ACHN (cell line): ENCODE data around the gene DZANK1.
"Not testable (repeated sequence)": the region's sequence is repeated elsewhere in the genome, so short reads cannot be mapped to it uniquely, and the experiment has no call there.

Source experiments
- DNase-seq: peaks from one replicate; pipeline ENCODE4 v3.0.0-alpha.2; 2015
- in situ Hi-C: cut with HindIII; loops from 2 replicates; pipeline ENCODE4 v1.10.0; 2017; ENCODE audit warnings: low sequenced_read_pairs, low pct_ligation_motif_present, low pct_unique_long_range_greater_than_20kb

Gene DZANK1

DNA sequence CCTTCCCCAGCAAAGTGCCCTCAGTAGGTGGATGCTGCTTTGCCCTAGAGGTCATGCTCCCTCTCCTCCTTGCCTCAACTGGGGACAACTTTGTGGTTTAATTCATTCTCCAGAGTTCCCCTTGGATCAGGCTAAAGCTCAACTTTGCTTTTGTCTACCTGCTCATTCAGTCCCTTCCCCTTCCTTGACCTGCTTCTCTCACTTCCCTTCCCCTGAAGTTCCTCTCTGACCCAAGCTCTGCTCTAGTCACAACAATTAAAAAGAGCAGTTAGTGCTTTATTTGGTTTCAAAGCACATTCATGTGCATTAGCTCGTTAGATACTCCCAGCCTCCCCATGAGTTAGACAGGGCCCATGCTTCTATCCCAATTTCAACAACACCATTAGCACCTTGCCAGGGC, 71.3 kb downstream of the DZANK1 start:
- in situ Hi-C loops, result no loop called here
- DNase-seq, result no peak

DNA sequence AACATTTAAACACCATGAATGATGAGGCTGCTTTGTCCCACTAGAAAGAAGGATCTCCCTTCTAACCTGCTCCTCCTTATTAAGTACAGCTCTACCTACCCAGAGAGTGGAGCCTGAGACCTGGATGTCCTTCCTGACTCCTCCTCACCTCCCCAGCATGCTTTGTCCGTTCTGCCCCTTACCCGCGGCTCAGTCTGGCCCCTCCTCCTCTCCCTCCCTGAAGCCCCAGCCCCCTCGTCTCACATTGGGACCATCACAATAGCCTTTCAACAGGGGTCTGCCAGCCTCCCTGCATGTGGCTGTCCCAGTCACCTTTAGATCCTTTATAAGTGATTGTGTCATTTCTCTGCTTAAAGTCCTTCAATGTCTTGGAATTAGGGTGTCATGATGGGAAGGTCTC, 72.5 kb downstream of the DZANK1 start:
- no peak for DNase-seq
- in situ Hi-C loops, result no loop called here

DNA sequence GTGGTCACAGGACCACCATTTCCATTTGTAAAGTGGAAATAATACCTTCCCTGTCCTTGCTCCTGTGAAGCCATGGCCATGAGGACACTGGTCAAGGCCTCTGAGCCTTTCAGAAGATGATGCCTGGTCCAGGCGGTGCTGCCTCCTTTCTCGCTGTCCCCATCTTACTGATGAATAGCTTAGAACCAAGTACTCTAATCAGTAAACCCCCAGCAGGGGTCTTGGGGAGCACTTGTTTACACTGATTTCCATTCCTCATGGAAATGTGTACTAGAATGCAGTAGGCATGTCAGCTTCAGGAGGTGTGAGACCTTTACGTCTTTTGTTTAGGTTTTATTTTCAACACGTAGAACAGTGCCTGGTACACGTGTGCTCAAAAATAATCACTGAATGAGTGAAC, 75.1 kb downstream of the DZANK1 start:
- DNase-seq, result no peak
- in situ Hi-C loops, result no loop called here

GRCh38 chr20:18390201-18390600, 76.6 kb downstream of the DZANK1 start:
- in situ Hi-C loops, result no loop called here
- no peak for DNase-seq

- DNase-seq, result peak; percentile 35
- in situ Hi-C loops, result no loop called here
Observed at GRCh38 chr20:18388860-18389259, 78.0 kb downstream of the DZANK1 start.

DNA sequence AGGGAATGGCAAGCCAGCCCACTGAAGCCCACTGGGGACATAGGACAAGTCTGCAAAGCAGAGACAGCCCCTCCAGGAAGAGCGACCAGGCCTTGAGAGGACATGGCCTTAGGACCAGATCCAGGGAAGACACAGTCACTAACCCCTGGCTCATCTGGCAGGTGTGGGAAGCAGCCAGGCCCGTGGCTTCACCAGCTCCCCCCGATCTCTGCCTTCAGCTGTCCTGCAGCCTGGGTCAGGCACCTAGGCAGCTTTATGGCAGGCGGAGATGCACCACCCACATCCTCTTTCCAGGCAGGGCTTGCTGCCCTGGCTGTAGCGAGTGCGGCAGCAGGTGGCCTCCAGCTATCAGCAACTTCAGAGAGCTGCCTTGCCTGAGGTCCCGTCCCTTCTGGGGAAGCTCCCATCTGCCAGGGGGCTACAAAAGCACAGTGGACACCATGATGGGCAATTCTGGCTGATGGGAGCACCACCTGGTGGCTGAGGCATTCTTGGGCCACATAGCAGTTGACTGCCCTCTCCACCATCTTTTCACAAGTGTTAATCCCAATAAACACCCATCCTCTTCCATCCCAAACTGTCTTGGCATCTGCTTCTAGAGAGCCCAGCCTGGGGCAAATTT, 85.8 kb downstream of the DZANK1 start:
- DNase-seq, result no peak
- in situ Hi-C loops, result no loop called here

GRCh38 chr20:18377896-18378481, 88.8 kb downstream of the DZANK1 start:
- in situ Hi-C loops, result no loop called here
- no peak for DNase-seq

GRCh38 chr20:18375551-18375950, 91.3 kb downstream of the DZANK1 start:
- in situ Hi-C loops, DNase-seq: not testable (repeated sequence)

DNA sequence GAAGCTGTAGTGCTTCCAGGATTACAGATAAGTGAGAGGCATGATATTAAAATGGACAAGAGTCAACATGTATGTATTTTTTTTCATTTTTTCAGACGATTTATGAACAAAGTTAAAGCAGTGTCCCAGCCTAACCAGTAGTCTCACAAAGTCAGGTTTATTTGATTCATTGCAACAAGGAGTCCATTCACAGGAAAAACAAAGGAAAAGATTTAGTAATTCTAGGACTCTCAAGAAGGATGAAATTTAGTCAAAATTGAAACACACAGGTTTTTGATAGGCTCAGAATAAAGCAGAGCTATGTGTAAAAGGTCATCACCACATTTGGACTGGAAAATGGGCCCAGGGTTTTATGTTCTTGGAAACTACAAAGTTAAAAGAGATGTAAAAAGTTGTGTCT, 94.5 kb downstream of the DZANK1 start:
- no peak for DNase-seq
- in situ Hi-C loops, result no loop called here

GRCh38 chr20:18364768-18365167, 102.1 kb downstream of the DZANK1 start:
- DNase-seq, result no peak
- in situ Hi-C loops, result no loop called here

DNA sequence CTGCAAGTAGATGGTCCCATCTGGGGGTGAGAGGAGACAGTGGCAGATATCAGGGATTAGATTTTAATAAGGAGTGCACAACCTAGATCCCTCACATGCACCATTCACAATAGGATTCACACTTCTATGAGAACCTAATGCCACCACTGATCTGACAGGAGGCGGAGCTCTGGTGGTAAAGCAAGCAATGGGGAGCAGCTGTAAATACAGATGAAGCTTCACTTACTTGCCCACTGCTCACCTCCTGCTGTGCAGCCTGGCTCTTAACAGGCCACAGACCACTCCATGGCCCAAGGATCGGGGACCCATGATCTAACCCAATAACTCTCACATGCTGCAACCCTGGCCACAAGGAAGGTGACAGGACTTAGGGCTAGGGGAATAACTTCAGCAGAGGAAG, 103.1 kb downstream of the DZANK1 start:
- DNase-seq, result no peak
- in situ Hi-C loops, result no loop called here

DNA sequence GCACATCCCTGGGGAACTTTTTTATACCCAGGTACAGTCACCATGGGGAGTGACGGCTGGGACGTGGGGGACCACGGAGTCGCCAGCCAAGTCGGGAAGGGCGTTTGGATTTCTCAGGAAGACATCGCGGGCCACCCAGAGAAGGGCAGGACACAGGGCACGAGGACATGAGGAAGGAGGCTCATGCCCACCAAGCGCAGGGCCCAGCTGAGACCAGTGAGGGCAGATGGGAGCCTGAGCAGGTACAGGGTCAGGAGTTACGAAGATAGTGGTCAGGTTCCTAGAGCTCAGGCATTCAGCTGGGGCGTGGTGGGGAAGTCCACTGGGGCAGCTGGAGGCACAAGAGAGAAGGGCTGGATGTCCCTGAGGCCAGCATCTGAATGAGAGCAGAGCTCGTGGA, 103.9 kb downstream of the DZANK1 start:
- in situ Hi-C loops, result no loop called here
- no peak for DNase-seq

GRCh38 chr20:18361678-18362077, 105.2 kb downstream of the DZANK1 start:
- in situ Hi-C loops, result no loop called here

DNA sequence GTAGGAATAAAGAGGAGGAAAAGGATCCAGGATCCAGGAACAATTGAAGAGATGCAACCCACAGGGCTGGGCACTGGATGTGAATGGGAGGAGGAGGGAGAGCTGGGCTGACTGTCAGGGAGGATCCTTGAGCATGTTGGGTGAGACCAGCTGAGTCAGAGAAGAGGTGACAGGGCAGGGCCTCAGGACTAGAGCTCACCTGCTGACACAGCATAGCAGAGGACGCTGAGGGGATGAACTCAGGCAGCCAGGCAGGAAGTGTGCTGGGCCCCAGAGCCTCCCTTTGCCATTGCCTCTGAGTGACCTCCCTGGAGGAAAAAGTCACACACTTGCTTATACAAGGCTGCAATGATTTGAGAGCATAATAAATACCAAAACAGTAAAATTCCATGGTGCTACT, 106.2 kb downstream of the DZANK1 start:
- in situ Hi-C loops, result no loop called here
- no peak for DNase-seq

More at GRCh38 chr20:18361678-18362077, 105.2 kb downstream of the DZANK1 start:
- no peak for DNase-seq

- in situ Hi-C loops, result no loop called here
- DNase-seq, result no peak
Observed at GRCh38 chr20:18359854-18360253, 107.0 kb downstream of the DZANK1 start.

DNA sequence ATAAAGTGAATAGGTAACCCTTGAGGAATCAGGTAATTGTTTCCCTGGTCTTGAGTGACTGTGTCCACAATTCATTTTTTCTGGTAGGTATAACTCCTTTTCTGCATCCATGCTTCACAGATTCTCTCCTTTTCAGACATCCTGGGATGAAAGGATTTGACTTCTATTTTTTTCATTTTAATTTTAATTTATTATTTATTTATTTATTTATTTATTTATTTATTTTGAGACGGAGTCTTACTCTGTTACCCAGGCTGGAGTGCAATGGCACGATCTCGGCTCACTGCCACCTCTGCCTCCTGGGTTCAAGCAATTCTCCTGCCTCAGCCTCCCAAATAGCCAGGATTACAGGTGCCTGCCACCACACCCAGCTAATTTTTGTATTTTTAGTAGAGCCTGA, 117.1 kb downstream of the DZANK1 start:
- DNase-seq, in situ Hi-C loops: not testable (repeated sequence)
